Brain microvascular endothelial cell (primary cell): ENCODE measurements around the gene TCIRG1.

Source experiments
- DNase-seq: peaks from one replicate; pipeline ENCODE4 v3.0.0-alpha.2; 2020
- H3K27ac ChIP-seq: fragments of 250-450 bp; sonication (Bioruptor Pico); 2 replicates; pipeline ENCODE4 v1.5.1; 2020; ENCODE audit warnings: mild to moderate bottlenecking, moderate library complexity
- H3K27me3 ChIP-seq: fragments of 250-450 bp; sonication (Bioruptor Pico); replicated peaks from 2 replicates; pipeline ENCODE4 v1.5.1; 2020; ENCODE audit warnings: mild to moderate bottlenecking
- H3K36me3 ChIP-seq: fragments of 250-450 bp; sonication (Bioruptor Pico); replicated peaks from 2 replicates; pipeline ENCODE4 v1.5.1; 2020; ENCODE audit warnings: mild to moderate bottlenecking
- H3K4me3 ChIP-seq: 2 replicates; pipeline ENCODE4 v1.5.1; 2011; ENCODE audit warnings: low read depth, mild to moderate bottlenecking, control low read depth, low read length, moderate library complexity
- in situ Hi-C: cut with HindIII; loops from 2 replicates; pipeline ENCODE4 v1.10.0; 2017; ENCODE audit warnings: low sequenced_read_pairs, low pct_ligation_motif_present
- TF ChIP-seq, protein P1 (sequence below): IDR thresholded peaks from 2 replicates; pipeline ENCODE4 v1.5.1; 2011; ENCODE audit warnings: low read depth, mild to moderate bottlenecking, moderate library complexity, low read length, control low read depth, inconsistent platforms; ENCODE audit errors: missing control alignments

Gene TCIRG1

GRCh38 chr11:68006606-68007166 lies 32.1 kb upstream of the TCIRG1 start:
- in situ Hi-C loops: no loop called here
- H3K27ac ChIP-seq: no peak overlapping the region

DNA sequence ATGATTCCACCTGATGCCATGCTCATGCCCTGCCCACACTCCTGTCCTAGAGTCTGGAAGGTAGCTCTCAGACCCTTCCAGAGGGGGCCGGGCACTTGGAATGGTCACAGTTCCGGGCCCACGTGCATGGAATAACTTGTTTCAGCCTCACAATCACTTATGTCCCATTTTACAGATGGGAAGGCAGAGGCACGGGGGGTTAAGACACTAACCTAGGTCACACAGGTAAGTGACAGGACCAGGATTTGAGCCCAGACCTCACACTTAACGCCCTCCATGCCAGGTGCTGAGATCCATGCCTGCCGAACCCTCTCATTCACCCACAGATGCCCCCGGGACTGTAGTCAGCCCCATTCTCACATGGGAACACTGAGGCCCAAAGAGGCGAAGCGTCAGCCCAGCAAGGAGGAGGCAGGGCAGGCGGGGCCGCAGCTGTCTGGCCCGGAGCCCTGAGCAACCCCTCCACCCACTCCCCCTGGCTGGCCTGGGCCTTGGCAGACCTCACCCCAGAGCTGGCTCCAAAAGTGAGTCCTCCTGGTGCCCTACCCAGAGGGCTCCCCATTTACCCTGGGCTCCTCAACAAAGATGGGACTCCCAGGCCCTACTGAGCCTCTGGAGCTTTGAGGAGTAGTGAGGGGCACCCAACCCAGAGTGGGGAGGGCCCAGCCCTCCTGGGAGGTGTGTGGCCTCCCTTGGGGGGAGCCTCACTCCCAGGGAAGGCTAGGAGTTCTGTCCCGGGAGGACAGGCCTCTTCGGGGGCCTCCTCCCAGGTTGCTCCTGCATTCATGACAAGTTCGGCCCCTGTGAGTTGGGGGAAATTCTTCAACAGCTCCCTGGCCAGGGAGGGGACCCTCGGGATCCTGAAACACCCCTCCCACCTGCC lies 31.1 kb upstream of the TCIRG1 start:
- H3K27ac ChIP-seq: no peak overlapping the region
- no peaks in the 10 kb centered on the region for H3K36me3 ChIP-seq
- no peak for DNase-seq
- in situ Hi-C loops: no loop called here
- TF ChIP-seq, protein P1, sequence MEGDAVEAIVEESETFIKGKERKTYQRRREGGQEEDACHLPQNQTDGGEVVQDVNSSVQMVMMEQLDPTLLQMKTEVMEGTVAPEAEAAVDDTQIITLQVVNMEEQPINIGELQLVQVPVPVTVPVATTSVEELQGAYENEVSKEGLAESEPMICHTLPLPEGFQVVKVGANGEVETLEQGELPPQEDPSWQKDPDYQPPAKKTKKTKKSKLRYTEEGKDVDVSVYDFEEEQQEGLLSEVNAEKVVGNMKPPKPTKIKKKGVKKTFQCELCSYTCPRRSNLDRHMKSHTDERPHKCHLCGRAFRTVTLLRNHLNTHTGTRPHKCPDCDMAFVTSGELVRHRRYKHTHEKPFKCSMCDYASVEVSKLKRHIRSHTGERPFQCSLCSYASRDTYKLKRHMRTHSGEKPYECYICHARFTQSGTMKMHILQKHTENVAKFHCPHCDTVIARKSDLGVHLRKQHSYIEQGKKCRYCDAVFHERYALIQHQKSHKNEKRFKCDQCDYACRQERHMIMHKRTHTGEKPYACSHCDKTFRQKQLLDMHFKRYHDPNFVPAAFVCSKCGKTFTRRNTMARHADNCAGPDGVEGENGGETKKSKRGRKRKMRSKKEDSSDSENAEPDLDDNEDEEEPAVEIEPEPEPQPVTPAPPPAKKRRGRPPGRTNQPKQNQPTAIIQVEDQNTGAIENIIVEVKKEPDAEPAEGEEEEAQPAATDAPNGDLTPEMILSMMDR: no peak
- H3K4me3 ChIP-seq: no peak overlapping the region
- H3K27me3 ChIP-seq: no peaks in the 10 kb centered on the region

More at GRCh38 chr11:68006606-68007166, 32.1 kb upstream of the TCIRG1 start:
- TF ChIP-seq, protein P1: no peak
- no peak overlapping the region for H3K4me3 ChIP-seq
- H3K36me3 ChIP-seq: no peaks in the 10 kb centered on the region
- DNase-seq: no peak
- no peaks in the 10 kb centered on the region for H3K27me3 ChIP-seq

GRCh38 chr11:68008381-68009337 lies 30.2 kb upstream of the TCIRG1 start:
- H3K27ac ChIP-seq: peak overlapping the region; percentile 88
- in situ Hi-C loops: no loop called here
- no peaks in the 10 kb centered on the region for H3K27me3 ChIP-seq
- no peak overlapping the region for H3K4me3 ChIP-seq
- no peak for DNase-seq
- TF ChIP-seq, protein P1: no peak
- no peaks in the 10 kb centered on the region for H3K36me3 ChIP-seq

DNA sequence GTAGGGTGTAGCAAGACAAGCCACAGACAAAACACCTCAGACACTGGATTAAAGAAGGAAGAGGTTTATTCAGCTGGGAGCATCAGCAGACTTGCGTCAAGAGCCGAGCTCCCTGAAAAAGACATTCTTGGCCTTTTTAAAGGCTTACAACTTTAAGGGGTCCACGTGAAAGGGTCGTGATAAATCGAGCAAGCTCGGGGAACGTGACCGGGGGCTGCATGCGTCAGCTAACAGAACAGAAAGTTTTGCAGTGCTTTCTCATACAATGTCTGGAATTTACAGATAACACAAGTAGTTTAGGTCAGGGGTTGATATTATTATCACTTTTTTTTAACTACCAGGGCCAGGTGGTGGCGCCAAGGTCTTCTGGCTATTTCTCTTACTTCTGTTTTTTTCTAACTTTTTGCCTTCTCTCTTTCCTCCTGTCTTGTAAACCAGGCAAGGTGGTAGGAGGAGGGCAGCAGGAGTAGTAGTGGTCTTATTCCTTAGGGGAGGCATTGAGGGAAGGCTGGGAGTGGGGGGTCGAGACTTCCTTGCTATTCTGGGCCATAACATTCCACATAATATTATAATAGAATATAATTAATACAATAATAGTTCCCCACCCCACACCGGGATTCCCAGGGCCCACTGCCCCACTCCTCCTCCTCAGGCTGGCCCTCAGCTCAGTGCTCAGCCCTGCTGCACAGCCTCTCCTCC lies 29.3 kb upstream of the TCIRG1 start:
- Histone ChIP-seq H3K27me3 (no peaks in the 10 kb centered on the region), H3K27ac (peak overlapping the region; percentile 88), H3K4me3 (peak overlapping the region; percentile 52), H3K36me3 (no peaks in the 10 kb centered on the region)
- in situ Hi-C loops: no loop called here
- TF ChIP-seq, protein P1: peak; percentile 44
- DNase-seq: peak; percentile 43

DNA sequence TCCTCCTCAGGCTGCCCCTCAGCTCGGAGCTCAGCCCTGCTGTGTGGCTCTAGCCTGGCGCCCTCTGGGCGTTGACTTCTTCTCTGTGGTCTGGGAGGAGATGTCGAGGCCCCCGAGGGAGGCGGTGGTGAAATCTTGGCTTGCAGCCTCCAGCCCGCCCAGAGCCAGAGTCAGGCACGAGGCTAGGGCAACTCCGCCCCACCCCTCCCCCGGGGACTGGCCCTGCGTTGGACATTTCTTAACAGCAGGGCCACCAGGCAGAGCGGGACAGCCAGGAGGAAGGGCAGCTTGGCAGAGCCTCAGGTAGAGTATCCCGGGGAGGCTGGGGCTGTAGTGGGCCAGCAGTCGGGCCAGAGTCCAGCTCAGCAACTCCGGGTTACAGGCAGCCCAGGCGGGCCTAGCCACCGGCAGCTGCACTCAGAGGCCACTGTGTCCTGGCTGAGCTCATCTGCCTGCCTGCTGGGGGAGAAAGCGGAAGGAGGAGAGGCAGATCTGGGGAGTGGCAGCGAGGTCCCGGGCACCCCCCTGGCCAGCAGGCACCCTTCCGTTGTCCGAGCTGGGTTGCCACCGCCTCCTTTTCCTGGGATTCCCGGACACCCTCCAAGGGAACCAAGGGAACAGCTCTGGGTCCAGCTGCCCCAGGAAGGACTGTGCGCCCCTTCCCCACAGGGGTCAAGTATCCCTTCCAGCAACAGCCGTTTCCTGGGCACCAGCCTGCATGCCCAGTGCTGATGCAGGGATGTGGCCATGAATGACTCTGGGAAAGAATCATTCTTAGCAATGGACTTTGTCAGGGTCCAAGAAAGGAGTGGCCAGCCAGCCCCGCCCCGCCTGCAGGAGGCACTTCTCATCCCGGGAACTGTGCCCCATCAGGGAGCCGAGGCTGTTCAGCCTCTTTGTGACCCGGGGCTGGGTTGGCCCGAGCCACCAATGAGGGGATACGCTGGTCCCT lies 28.5 kb upstream of the TCIRG1 start, which contains the start of gene ALDH3B1:
Gene ALDH3B1, plus strand, starts transcription at position 238 of the 952 bp plus-strand sequence. CDS start 4,971 bp downstream, outside the sequence.
- peak within 1 kb of the TSS; percentile 52 for H3K4me3 ChIP-seq
- peak; percentile 71 for DNase-seq
- in situ Hi-C loops: no loop called here
- TF ChIP-seq, protein P1: peak; percentile 5
- no peaks in the 10 kb centered on the region for H3K27me3 ChIP-seq
- peak within 1 kb of the TSS; percentile 88 for H3K27ac ChIP-seq
- no peaks in the 10 kb centered on the region for H3K36me3 ChIP-seq
